ENCODE measurements around the gene HBB.

HBB gene

GRCh38 chr11:5224538-5225479 lies 2.1 kb downstream of the HBB start:
- DNase-seq: no peak

GRCh38 chr11:5223686-5224085 lies 3.2 kb downstream of the HBB start:
- no peak for DNase-seq

- DNase-seq: no peak
Measured at GRCh38 chr11:5223146-5223545, 3.7 kb downstream of the HBB start.

GRCh38 chr11:5210376-5210885 lies 16.4 kb downstream of the HBB start:
- no peak for DNase-seq

GRCh38 chr11:5204787-5205186 lies 22.1 kb downstream of the HBB start:
- no peak for DNase-seq

GRCh38 chr11:5203366-5203765 lies 23.5 kb downstream of the HBB start:
- DNase-seq: no peak

- DNase-seq: no peak
Measured at GRCh38 chr11:5200582-5200981, 26.3 kb downstream of the HBB start, which contains the start of gene OR51V1. Gene OR51V1, minus strand, starts transcription at chr11:5200682. Its CDS starts 0 bp downstream, at chr11:5200682.

- DNase-seq: no peak
Measured at GRCh38 chr11:5198285-5198684, 28.6 kb downstream of the HBB start.

GRCh38 chr11:5197536-5197935 lies 29.3 kb downstream of the HBB start:
- DNase-seq: no peak

GRCh38 chr11:5196731-5197130 lies 30.1 kb downstream of the HBB start:
- no peak for DNase-seq

- DNase-seq: no peak
Measured at GRCh38 chr11:5196067-5196466, 30.8 kb downstream of the HBB start.

GRCh38 chr11:5192738-5193137 lies 34.1 kb downstream of the HBB start:
- DNase-seq: no peak

GRCh38 chr11:5188201-5188600 lies 38.7 kb downstream of the HBB start:
- no peak for DNase-seq

GRCh38 chr11:5178046-5178837 lies 48.6 kb downstream of the HBB start:
- no peak for DNase-seq
